ENCODE measurements around the gene RHBDD2.
"Not testable (repeated sequence)": the region's sequence is repeated elsewhere in the genome, so short reads cannot be mapped to it uniquely, and the experiment has no call there.

Gene RHBDD2

GRCh38 chr7:75889223-75889825 is 10.5 kb downstream of the RHBDD2 start:
- no peak for DNase-seq

GRCh38 chr7:75889826-75890225 is 11.0 kb downstream of the RHBDD2 start:
- DNase-seq = no peak

- DNase-seq = not testable (repeated sequence)
Observed at GRCh38 chr7:75891237-75891636, 12.4 kb downstream of the RHBDD2 start.

GRCh38 chr7:75891815-75892411 is 13.1 kb downstream of the RHBDD2 start:
- no peak for DNase-seq

GRCh38 chr7:75892634-75893272 is 13.9 kb downstream of the RHBDD2 start:
- no peak for DNase-seq

GRCh38 chr7:75896803-75897327 is 18.0 kb downstream of the RHBDD2 start:
- no peak for DNase-seq

- no peak for DNase-seq
Observed at GRCh38 chr7:75900617-75901315, 21.9 kb downstream of the RHBDD2 start.

GRCh38 chr7:75905785-75906604 is 27.2 kb downstream of the RHBDD2 start:
- DNase-seq = peak; percentile 49

GRCh38 chr7:75906991-75907667 is 28.3 kb downstream of the RHBDD2 start:
- DNase-seq = no peak

GRCh38 chr7:75907668-75908039 is 28.8 kb downstream of the RHBDD2 start:
- not testable (repeated sequence) for DNase-seq

- DNase-seq = no peak
Observed at GRCh38 chr7:75909521-75910132, 30.8 kb downstream of the RHBDD2 start.

GRCh38 chr7:75911186-75911585 is 32.4 kb downstream of the RHBDD2 start:
- not testable (repeated sequence) for DNase-seq

- DNase-seq = no peak
Observed at GRCh38 chr7:75913437-75913836, 34.6 kb downstream of the RHBDD2 start.

GRCh38 chr7:75914169-75914654 is 35.4 kb downstream of the RHBDD2 start:
- no peak for DNase-seq

GRCh38 chr7:75914655-75915415 is 36.0 kb downstream of the RHBDD2 start, which contains the start of gene POR:
TSS of gene POR (plus strand) at chr7:75915155. CDS start at chr7:75954002, 38,847 bp downstream.
- DNase-seq = peak; percentile 97

- DNase-seq = no peak
Observed at GRCh38 chr7:75915416-75916156, 36.8 kb downstream of the RHBDD2 start.

GRCh38 chr7:75916259-75916658 is 37.4 kb downstream of the RHBDD2 start:
- DNase-seq = no peak

GRCh38 chr7:75916685-75917634 is 38.1 kb downstream of the RHBDD2 start:
- no peak for DNase-seq

Data from right forelimb (tissue), 1 donor.